GM19395 (cell line): Measurements from ENCODE around the gene ARL8B.
A peak's percentile ranks its signal among the peaks of the same experiment; 100 is the strongest.

Experiments
- ATAC-seq: cut with Tn5 transposase; IDR thresholded peaks from one replicate; pipeline ENCODE4 v1.9.1; 2021; ENCODE audit warnings: mild to moderate bottlenecking, moderate library complexity; ENCODE audit not compliant: unreplicated experiment

ARL8B gene

DNA sequence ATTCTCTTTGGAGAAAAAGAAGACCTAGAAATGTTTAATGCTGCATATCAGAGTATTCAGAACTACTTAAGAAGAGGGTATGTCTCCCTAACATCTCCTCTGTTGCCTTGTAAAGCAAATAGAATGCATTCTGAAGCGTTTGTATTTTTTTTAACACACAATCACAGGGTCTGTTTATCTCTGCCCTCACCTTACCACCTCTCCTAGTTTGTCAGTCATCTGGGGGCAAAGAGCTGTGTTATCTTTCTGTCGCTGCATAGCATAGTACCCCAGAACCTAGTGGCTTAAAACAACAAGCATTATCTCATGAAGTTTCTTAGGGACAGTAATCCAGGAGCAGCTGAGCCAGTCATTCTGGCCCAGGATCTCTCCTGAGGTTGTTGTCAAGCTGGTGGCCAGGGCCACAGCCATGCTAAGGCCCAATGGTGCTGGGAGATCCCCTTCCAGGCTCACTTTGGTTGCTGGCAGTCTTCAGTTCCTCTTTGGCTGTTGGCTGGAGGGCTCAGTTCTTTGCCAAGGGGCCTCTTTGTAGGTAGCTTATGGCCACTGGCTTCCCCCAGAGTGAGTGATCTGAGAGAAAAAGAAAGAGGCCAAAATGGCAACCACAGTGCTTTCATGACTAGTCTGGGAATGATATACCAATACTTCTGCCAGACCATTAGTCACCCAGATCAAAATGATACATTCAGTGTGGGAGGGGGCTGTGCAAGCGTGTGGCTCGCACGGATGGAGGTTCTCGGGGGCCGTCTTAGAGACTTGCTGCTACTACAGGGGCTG, 83.3 kb downstream of the ARL8B start:
- peak; percentile 99 for ATAC-seq

DNA sequence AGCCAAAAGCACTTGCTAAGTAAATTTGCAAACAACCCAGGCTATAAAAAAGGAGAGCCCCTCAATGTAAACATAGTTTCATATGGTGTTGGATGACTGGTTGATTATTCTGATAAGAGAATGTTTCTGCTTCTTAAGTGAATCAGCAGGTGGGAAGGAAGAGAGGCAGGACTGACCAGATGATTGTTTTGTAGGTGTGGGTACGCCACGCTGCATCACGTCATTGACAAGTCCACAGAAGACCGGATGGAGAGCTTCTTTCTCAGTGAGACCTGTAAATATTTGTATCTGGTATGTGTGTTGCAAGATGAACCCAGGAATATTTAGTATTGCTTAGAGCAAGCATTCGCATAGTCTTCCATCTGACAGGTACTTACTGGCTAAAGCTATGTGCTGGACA, 88.8 kb downstream of the ARL8B start:
- no peak for ATAC-seq

DNA sequence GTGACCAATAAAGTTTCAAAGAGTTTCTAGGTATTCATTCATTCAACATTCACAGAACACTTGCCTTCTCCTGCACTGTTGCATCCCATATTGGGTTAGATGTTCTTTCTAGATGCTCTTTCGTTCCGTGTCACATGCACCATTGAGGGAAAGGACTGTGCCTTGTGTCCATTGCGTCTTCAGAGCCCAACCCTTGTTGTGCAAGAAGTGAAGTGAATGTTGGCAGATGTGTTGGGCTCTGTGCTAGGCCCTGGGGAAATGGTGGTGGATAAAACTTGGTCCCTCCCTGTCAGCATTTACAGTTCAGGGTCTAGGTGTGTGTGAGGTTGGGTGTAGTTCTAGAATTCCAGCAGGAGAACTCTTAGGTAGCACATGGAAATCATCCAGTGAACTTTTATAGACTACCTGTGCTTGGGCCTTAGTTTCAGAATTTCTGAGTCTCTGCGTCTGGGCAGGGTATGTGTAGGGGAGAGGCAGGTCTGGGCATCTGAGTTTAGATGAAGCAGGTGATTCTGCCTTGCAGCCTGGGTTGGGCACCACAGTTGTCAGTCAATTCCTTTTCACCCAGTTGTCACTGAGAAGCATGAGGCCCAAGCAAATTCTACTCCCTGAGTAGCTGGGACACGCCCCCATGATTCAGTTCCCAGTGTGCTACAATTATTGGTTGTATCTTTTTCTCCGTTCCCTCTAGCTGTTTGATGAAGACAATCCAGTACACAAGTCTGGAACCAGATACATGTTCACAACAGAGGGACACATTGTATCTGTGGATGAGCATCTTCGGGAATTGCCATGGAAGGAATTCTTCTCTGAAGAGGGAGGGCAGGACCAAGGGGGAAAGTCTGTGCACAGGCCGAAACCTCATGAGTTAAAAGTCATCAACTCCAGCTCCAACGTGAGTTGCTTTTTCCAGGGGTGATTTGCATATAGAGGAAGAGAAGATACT, 90.8 kb downstream of the ARL8B start:
- ATAC-seq: no peak

- ATAC-seq: no peak
These were observed 91.5 kb downstream of the ARL8B start for GRCh38 chr3:5213574-5213966.

DNA sequence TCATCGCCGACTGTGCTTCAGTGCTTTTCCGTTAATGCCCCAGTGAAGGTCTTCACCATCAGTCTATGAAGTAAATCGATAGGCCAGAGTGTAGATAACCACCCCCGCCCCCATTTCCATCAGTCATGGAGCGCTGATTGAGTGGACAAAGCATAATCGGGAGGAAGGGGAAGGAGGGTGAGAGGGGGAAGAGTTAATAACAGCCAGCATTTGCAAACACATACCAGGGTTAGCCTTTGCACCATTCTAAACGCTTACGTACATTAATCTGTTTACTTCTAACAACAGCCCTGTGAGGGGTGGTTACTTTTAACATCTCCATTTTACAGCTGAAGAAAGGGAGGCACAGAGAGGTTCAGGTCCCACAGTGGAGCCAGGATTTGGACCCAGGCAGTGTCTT, 92.3 kb downstream of the ARL8B start:
- ATAC-seq: no peak

- no peak for ATAC-seq
These were observed 95.9 kb downstream of the ARL8B start for GRCh38 chr3:5217824-5218595.

DNA sequence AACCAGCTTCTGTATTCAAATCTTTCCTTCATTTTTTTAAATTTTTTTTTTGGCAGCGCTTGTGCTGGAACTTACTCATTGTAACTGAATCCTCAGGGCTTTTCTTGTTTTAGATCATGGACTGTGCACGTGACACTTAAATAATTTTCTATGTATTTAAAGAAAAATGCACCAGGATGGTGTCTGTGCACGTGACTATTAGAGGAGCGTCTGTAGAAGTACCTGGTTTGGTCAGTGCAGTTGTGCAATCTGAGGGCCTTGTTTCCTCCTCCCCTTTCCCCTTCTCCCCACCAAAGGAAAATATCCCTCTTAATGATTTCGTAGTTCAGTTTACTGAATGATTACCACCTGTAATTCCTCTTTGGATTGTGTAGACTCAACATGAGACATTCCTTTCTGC, 96.7 kb downstream of the ARL8B start:
- ATAC-seq: no peak

DNA sequence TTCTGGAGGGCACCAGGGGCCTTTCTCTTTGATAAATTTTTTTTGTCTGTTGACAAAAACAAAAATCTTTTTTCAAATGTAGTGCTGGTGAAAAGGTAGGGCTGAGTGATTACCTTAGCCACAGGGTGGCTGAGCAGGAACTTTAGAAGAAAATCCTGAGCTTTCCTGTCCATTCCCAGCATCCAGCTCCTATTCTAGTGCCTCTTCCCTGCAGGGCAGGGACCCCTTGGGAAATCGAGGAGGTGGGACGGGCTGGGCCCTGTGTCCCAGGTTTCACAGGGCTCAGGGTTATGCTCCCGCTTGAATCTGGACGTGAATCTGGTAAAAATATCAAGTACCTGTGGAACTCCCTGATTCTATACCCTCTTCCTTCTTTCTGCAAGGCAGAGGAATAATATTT, 97.1 kb downstream of the ARL8B start:
- ATAC-seq: no peak

DNA sequence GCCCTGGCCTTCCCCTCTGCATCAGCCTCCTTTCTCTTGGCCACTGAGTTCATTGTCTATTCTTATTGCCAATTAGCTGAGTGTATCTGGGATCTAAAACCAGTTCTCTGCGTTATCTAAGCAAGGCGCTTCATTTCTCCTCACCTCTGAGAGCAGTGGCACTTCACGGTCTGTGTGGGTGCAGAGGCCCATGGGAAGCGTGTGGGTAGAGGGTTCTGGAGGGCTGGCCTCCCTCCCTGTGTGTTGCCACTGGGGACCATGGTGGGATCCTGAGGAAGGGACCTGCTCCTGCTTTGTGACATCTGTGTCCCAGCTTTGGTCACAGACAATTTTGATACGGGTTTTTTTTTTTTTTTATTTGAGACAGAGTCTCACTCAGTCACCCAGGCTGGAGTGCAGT, 98.1 kb downstream of the ARL8B start:
- no peak for ATAC-seq

DNA sequence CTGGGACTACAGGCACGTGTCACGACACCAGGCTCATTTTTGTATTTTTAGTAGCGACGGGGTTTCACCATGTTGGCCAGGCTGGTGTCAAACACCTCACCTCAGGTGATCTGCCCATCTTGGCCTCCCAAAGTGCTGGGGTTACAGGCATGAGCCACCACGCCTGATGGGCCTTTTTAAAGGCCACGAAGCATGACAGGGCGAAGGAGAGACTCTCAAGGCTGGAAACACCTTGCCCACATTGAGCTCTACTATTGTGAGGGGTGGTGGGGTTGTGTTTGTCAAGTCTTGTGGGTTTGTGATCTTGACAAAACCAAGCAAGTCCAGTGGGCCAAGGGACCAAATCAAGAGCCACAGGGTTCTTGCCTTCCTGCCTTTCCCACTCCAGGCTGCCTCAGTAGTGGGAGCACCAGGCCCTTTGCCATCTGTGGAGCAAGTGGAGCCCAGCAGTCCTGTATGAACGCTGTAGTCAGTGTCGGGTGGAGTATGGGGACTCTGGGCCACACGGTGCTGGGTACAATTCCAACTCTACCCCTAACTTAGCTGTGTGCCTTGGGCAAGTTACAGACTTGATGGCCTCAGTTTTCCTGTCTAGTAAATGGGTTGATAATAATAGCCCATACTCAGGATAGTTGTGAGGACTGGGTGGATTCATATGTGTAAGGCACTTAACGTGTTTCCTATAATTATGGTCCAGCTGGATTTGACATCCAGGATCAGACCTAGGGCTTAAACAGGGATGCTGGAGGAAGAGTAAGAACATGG, 98.8 kb downstream of the ARL8B start:
- no peak for ATAC-seq

GRCh38 chr3:5221701-5222100, 99.6 kb downstream of the ARL8B start:
- no peak for ATAC-seq

- no peak for ATAC-seq
These were observed 100.4 kb downstream of the ARL8B start for GRCh38 chr3:5222283-5223005.

- ATAC-seq: no peak
These were observed 104.7 kb downstream of the ARL8B start for GRCh38 chr3:5226783-5227182.

GRCh38 chr3:5227812-5228211, 105.7 kb downstream of the ARL8B start:
- ATAC-seq: no peak

DNA sequence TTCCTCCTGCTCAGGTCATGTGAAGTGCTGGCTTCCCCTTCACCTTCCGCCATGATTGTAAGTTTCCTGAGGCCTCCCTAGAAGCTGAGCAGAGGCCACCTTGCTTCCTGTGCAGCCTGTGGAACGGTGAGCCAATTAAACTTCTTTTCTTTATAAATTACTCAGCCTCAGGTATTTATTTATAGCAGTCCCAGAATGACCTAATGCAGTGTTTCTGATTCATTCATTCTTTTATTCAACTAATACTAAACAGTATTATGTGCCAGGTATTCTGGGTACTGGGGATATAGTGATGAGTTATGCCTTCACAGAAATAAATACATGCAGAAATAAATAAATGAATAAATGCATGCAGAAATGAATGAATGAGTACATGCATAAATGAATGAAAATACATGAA, 107.3 kb downstream of the ARL8B start:
- no peak for ATAC-seq
